NCI-H345 treated with DMSO at 0.1 percent for 48 hours (cell line): Measurements from ENCODE around the gene ABCA1.
A peak's percentile ranks its signal among the peaks of the same experiment; 100 is the strongest.
"Not testable (repeated sequence)": the region's sequence is repeated elsewhere in the genome, so short reads cannot be mapped to it uniquely, and the experiment has no call there.

Source experiments
- DNase-seq: peaks from one replicate; lab custom pipeline; 2025; ENCODE audit not compliant: unreplicated experiment; lab: John Stamatoyannopoulos, UW

ABCA1 gene

DNA sequence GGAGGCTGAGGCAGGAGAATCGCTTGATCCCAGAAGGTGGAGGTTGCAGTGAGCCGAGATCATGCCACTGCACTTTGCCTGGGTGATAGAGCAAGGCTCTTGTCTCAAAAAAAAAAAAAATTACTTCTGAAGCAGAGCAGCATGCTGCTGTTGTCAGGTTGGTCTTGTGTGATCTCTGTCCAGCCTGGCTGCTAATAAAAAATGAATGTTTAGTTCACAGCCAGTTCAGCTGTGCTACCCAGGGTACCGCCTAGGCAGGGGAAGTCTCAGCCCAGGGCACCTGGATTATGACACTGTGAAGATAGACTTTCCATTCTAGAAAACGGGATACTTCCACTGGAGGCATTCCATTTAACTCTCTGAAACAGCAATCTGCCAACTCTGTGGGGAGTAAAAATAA, 23.5 kb upstream of the ABCA1 start:
- no peak for DNase-seq

DNA sequence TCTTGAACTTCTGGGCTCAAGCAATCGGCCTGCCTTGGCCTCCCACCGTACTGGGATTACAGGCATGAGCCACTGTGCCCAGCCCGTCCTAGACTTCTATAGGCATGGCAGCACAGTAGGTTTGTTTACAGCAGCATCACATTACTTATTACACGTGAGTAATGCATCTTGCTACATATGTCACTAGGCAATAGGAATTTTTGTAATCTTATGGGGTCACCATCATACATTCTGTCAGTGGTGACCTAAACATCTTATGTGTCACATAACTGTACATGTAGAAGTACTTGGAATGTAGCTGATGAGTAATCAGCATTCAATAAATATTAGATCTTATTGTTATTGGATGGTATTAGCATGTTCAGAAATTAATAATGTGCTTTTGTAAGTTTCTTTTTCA, 22.9 kb upstream of the ABCA1 start:
- no peak for DNase-seq

DNA sequence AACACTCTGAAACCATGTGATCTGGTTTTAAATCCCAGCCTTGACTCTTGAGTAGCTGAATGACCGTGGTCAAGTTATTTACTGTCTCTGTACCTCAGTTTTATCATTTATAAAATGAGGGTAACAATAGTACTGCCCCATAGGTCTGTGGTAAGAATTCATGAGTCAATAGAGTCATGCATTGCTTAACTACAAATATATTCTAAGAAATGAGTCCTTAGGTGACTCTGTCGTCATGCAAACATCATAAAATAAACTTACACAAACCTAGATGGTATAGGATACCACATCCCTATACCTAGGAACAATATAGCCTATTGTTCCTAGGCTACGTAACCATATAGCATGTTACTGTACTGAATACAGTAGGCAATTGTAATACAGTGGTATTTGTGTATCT, 20.3 kb upstream of the ABCA1 start:
- DNase-seq = no peak

DNA sequence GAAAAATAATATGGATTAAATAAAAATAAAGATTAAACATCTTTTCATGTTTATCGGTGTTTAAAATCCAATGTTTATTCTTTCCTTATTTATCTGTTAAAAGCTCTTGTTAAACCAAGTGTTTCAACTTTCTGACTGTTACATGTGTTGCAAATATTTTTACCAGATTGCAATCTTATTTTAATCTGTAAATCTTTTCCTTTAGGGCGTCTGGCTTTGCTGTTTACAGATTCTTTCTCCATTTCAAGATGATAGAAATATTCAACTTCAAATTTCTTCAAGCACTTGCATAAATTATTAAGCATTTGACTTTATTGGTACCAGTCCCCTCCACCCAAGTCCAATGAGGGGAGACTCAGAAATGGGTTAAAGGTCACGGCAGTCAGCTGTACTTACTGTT, 16.9 kb upstream of the ABCA1 start:
- DNase-seq = no peak

DNA sequence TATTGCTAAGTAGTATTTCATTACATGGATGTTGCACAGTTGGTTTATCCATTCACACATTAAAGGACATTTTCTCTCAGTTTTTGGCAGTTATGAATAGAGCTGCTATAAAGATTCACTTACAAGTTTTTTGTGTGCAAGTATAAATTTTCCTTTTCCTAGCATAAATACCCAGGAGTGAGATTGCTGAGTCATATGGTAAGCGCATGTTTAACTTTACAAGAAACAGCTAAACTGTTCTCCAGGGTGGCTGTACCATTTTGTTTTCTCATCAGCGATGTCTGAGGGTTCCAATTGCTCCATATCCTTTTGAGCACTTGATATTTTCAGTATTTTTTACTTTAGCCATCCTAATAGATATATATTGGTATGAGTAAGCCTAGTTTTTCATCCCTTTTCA, 16.4 kb upstream of the ABCA1 start:
- DNase-seq = no peak

DNA sequence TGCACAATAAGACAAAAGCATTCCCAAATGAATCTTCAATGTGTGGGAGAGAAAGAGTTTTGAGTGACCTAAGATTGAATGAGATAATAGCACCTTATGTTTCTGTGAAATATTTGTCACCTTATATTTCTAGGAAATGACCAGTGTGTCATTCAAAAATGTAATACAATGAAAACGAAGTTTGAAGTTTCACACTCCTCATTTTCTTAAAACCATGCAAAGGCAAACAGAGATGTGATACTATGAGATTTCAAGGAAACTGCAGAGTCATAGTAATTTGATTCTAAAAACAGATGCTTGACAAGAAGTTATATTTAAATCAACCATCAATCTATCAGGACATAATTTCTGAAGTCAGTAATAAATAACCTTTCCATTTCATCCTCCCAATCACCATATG, 13.6 kb upstream of the ABCA1 start:
- DNase-seq = no peak

DNA sequence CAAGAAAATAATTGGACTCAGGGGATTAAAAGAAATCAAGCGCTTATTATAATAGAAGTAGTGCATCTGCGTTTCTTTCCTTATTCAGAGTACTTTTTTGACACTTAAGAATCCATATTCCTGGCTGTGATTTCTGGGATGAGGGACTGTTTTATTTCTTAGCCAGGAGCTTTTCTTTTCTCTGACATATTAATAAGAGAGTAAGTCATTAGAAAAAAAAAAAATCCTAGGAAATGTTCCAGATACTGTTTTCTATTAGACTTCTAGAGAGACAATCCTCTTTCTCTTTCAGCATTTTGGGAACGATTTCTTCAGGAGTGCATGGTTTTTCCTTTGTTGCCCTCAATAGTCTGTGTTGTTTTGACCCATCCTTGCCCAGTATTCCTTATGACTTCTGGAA, 8.3 kb upstream of the ABCA1 start:
- DNase-seq = no peak

DNA sequence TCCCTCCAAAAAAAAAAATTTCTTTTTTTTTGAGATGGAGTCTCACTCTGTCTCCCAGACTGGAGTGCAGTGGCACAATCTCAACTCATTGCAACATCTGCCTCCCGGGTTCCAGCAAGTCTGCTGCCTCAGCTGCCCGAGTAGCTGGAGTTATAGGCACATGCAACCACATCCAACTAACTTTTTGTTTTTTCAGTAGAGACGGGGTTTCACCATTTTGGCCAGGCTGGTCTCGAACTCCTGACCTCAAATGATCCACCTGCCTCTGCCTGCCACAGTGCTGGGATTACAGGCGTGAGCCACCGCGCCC, 7.5 kb upstream of the ABCA1 start:
- not testable (repeated sequence) for DNase-seq

DNA sequence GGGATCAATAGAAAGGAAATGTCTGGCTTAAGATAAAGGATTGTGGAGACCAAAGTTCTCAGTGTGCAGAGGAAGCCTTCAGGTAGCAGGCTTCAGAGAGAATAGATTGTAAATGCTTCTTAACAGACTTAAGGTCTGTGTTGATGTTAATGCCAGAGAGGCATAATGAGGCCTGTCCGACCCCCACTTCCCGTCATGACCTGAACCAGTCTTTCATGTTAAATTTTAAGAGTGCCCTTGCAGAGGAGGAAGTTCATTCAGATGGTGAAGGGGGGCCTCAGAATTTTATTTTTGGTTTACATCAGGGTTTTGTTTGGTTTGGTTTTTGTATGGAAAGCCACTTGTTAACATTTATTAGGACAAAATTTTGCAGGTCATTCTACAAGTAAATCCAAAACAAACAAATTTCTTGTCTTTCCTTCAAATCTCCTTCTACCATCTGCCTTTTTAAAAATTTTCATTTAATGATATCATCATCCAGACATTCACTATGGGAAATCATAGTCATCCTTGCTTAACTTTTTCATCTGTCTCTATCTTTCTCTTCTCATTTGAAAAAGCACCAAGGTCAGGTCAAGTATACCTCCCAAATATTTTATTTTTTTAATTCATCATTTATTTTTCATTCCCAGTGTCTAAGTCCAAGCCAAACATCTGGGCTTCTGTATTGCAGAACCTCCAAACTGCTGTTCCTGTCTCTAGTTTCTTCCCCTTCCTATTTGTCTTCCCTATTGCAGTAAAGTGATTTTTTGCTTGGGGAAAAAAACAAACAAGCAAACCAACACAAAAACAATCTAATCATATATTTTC, 6.9 kb upstream of the ABCA1 start:
- DNase-seq = no peak

DNA sequence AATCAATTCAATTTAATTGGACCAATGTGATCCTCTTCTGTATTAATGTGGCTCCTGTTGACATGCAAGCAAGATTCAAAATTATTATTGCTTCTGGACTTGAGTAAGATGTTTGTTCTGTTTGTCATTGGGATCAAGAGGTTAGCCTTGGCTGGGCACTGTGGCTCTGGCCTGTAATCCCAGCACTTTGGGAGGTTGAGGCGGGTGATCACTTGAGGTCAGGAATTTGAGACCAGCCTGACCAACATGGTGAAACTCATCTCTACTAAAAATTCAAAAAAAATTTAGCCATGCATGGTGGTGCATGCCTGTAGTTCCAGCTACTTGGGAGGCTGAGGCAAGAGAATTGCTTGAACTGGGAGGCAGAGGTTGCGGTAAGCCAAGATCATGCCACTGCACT, 5.1 kb upstream of the ABCA1 start:
- DNase-seq = not testable (repeated sequence)

DNA sequence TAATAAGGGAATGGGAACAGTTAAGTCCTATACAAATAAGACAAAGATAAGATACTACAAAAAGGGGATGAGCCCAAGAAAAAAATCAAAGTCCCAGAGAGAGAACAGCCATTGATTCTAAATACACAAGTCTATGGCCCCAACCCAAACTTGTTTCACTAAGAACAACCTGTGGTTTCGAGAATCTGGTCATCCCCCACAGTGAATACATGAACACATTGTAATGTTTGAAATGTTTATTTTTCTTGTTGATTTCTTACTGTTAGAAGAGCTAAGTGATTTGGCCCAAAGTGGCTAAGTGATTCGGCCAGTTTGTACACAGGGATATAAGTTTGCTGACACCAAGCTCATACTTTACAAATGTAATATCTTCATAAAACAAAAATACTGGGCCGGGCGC, 3.3 kb upstream of the ABCA1 start:
- no peak for DNase-seq

DNA sequence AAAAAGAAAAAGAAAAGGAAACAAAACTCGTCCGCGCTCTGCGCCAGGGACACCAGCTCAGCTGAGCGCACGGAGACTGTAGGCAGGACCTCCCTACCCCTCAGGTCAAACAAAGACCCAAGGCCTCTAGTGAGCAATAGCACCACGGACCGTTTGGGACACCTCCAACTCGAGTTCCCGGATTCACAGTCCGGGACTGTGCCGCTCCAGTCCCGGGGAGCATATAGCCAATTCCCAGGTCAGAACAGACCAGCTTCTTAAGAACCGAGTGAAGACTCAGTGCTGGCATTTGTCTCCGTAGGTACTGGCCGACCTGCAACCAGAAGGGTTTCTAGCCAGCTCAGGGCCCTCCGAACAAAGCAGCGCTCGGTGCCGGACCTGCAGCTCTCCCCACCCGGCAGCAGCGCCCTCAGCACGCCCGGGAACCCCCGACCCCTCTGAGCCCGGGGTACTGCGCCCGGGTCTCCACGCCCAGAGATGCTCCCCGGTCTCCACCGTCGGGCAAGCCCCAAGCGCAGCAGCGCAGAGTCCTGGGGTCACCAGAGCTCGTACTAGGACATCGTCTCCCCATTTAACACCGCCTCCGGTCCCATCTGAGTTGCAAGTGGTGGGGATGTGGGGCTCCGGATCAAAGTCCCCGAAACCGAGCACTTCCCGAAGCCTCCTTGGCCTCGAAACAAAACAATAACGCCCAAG, 591 bp downstream of the ABCA1 start:
- no peak for DNase-seq

DNA sequence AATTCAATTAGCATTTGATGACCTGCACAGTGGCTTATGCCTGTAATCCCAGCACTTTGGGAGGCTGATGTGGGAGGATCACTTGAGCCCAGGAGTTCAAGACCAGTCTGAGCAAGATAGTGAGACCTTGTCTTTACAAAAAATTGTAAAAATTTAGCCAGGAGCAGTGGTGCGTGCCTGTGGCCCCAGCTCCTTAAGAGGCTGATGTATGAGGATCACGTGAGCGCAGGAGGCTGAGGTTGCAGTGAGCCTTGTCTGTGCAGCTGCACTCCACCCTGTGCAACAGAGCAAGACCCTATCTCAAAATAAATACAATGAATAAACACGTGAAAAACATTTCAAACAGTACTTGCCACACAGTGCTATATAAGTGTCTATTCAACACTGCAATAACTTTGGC, 4.2 kb downstream of the ABCA1 start:
- DNase-seq = peak; percentile 44

DNA sequence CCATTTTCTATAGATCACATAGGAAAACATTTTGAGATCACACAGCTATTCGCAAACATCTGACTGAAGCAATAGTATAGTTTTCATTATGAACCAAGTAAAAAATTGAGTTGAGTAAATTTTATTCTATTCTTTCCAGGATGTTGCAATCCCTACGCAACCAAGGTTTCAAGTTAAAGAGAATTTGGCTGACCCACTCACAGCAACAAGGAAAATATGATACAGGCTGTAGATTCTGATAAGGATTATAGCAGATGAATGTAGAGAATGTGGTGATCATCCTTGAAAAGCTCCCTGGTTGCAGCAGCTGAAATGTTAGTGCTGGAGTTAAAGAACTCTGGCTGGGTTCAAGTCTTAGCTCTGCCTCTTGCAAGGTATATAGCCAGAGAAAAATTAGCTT, 4.7 kb downstream of the ABCA1 start:
- DNase-seq = no peak

DNA sequence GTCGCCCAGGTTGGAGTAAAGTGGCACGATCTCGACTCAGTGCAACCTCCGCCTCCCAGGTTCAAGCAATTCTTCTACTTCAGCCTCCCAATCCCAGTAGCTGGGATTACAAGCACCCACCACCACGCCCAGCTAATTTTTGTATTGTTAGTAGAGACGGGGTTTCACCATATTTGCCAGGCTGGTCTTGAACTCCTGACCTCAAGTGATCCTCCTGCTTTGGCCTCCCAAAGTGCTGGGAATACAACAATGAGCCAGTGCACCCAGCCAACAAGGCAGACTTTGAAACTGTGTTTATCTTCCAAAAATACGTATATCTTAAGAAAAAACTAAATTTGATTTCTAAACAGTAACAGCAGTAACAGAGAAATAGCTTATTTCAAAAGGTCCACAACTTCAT, 5.2 kb downstream of the ABCA1 start:
- DNase-seq = not testable (repeated sequence)

DNA sequence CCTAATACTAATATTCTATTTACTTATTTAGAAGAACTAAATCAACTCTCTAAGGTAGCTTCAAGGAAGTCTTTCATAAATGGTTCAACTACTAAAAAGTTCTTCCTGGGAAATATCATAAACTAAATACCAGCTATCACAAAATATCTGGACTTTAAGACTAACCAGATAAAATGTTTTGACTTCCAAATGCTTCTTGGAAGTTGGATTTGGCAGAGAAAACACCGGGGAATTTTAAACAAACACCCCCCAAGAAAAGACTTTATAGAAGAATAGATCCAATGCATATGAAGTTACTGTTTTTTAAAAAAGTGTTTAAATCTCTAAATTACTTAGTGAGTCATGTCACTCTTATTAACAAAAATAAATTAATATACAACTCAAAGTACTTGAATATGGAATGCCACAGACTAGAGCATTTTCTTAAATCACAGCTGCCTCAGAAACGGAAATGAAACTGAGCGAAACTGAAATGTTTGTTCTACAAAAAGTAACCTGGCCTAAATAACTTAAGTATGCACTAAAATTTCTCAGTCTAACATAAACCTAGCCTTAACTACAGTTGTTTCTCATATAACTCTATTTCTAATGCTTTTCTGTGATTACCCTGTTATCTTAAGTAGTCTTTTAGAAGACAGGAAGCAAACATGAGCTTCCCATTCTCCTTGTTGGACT, 6.8 kb downstream of the ABCA1 start:
- DNase-seq = no peak

DNA sequence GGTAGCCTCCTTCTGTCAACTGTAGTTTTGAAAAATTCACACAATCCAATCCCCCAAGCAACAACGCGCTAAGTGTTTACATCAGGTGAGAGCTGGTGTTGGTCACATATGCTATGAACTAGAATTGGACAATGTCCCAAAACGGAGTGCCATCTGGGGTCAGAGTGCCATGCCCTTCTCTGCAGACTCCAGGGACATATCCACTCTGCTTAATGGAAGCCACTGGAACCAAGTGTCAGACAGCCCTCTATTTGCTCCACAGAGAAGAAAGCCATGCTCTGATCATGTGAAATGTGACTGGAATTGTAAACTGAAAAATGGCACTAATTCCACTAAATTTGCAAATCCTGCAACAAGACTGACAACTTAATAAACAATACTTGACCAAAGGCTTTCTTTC, 12.2 kb downstream of the ABCA1 start:
- no peak for DNase-seq

DNA sequence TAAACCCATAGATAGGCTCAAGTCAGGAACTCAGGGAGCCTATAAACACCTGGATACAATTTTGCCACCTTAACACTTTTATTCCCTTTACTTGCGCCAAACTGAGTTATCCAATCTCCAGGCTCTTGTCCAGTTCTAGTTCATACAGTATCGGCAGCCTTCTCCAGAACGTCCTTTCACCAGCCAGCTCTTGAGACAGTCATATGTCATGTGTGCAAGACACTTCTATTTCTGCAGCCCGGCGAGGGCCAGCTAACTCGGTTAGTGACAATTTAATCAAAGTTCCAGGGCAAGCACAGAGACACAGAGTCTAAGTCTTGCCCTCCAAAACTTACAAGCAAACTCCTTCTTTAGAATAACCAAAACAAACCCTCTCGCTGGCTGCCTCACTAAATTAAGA, 12.9 kb downstream of the ABCA1 start:
- no peak for DNase-seq

DNA sequence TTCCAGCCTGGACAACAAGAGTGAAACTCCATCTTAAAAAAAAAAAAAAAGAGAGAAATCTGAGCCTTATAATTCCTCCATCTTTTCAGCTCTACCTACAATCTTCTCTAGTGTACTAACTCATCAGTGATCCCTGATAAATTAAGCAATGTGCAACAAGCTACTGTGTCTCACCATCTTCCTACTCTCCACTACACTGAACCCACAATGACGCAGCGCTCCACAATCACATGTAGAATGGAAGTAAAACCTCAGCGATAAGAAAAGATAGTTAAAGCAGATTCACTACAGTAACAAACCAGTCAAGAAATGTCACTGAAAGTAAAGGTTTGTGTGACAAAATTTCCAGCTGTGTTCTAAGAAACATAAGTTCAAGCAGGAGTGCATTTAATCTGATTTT, 13.5 kb downstream of the ABCA1 start:
- no peak for DNase-seq

DNA sequence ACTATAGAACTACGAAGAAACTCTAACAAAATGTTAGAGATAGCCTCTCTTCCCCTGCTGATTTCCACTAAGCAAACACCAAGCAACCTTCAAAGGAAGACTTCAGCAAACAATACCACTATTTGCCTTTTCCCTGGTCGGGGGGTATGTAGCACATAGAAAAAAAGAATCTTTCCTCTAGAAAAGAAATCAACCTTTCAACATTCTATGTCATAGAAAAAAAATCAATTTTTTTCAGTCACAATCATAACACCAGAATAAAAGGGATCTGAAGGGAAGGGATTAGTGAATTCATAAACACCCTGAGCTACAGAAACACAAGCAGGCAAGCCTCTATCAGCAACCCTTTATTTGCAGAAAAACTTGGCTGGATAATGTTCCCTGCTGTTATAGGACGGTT, 15.3 kb downstream of the ABCA1 start:
- DNase-seq = no peak

DNA sequence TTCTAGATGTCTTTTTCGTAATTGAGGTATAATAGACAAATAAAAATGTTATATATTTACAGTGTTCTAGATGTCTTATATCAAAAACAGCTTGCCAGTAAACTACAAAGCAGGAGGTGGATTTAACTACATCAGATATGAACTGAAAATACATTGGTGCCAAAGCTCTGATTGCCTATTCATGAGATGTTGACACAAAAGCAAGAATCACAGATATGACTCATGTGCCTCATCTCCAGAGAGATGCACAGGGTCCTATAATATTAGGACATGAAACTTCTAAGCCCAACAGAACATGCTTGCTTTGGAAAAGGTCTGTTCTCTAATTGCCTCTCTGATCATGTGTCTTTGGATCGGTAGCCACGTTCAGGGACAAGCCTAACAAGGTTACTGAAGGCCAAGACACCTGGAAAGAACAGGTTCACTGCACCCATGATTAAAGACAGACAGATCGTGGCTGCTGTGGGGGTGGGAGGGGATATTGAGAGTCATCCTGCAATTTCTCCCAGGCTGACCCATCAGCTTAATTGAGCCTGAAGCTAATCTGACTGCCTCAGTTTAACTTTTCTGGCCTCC, 16.8 kb downstream of the ABCA1 start:
- no peak for DNase-seq
